Hepatocyte (in vitro differentiated cells): ENCODE measurements around the gene NKX1-1. TPM values are rescaled to one million over a fixed set of nuclear protein-coding genes. Genes with fewer than 3 reads are reported as not detected.

ENCODE experiments used
- DNase-seq: peaks from one replicate; pipeline ENCODE4 v3.0.0-alpha.2; 2016; ENCODE audit warnings: low spot score
- H2AFZ ChIP-seq: fragments of 200-600 bp; sonication (generic); 2 replicates; pipeline ENCODE4 v1.6.0; 2016; ENCODE audit warnings: antibody characterized with exemption, mild to moderate bottlenecking
- H3K27ac ChIP-seq: fragments of 200-600 bp; sonication (generic); 2 replicates; pipeline ENCODE4 v1.5.1; 2016; ENCODE audit warnings: mild to moderate bottlenecking
- H3K27me3 ChIP-seq: fragments of 200-600 bp; sonication (generic); 2 replicates; pipeline ENCODE4 v1.6.1; 2016
- H3K36me3 ChIP-seq: fragments of 200-600 bp; sonication (generic); replicated peaks from 2 replicates; pipeline ENCODE4 v1.5.1; 2016; ENCODE audit warnings: low read depth; ENCODE audit not compliant: insufficient read depth
- H3K4me1 ChIP-seq: fragments of 200-600 bp; sonication (generic); 2 replicates; pipeline ENCODE4 v1.5.1; 2016; ENCODE audit warnings: mild to moderate bottlenecking, moderate library complexity; ENCODE audit not compliant: insufficient read depth
- H3K4me2 ChIP-seq: fragments of 200-600 bp; sonication (generic); 2 replicates; pipeline ENCODE4 v1.6.0; 2016
- H3K4me3 ChIP-seq: fragments of 200-600 bp; sonication (generic); 2 replicates; pipeline ENCODE4 v1.5.1; 2016; ENCODE audit warnings: mild to moderate bottlenecking
- H3K79me2 ChIP-seq: fragments of 200-600 bp; sonication (generic); 2 replicates; pipeline ENCODE4 v1.6.0; 2017; ENCODE audit warnings: mild to moderate bottlenecking
- H3K9me2 ChIP-seq: fragments of 200-600 bp; sonication (generic); replicated peaks from 2 replicates; pipeline ENCODE4 v1.6.0; 2017; ENCODE audit warnings: mild to moderate bottlenecking; ENCODE audit not compliant: insufficient read depth
- H3K9me3 ChIP-seq: fragments of 200-600 bp; sonication (generic); 2 replicates; pipeline ENCODE4 v1.5.1; 2016; ENCODE audit warnings: low read depth, mild to moderate bottlenecking
- H4K20me1 ChIP-seq: fragments of 200-600 bp; sonication (generic); 2 replicates; pipeline ENCODE4 v1.6.0; 2016; ENCODE audit warnings: mild to moderate bottlenecking; ENCODE audit not compliant: insufficient read depth, poor library complexity, severe bottlenecking
- EZH2 ChIP-seq: fragments of 200-600 bp; sonication (generic); IDR thresholded peaks from 2 replicates; pipeline ENCODE4 v1.6.1; 2016; ENCODE audit warnings: antibody characterized with exemption, mild to moderate bottlenecking, borderline replicate concordance
- EZH2phosphoT487 ChIP-seq: fragments of 200-600 bp; sonication (generic); IDR thresholded peaks from one replicate; pipeline ENCODE4 v1.6.1; 2018; ENCODE audit warnings: antibody characterized with exemption, mild to moderate bottlenecking, low read depth, moderate library complexity; ENCODE audit not compliant: unreplicated experiment, severe bottlenecking
- WGBS: methylation state at CpG from one replicate; pipeline ENCODE4 v1.1.6; 2016; ENCODE audit warnings: low lambda C conversion rate; ENCODE audit errors: missing lambda C conversion rate; 5-methylcytosine and 5-hydroxymethylcytosine counted together
- polyA plus RNA-seq: library from polyadenylated mRNA; unstranded; fragments of >200 nt; fragmentation: Nextera tagmentation; extraction: Ambion mirVana; gene quantifications from 2 replicates; pipeline ENCODE4 v1.2.1, GENCODE V29; 2016
- total RNA-seq: library from RNA; depleted of rRNA; stranded (reverse); fragments of >200 nt; gene quantifications from 2 replicates; pipeline ENCODE4 v1.2.3, GENCODE V29; 2014
- TF ChIP-seq, protein P1 (sequence below): fragments of 200-600 bp; sonication (generic); IDR thresholded peaks from 2 replicates; pipeline ENCODE4 v1.5.1; 2016; ENCODE audit warnings: antibody characterized with exemption, mild to moderate bottlenecking; ENCODE audit not compliant: poor library complexity

The NKX1-1 gene
- total and polyA plus RNA-seq, 2 experiments from 2014 or later: not detected

DNA sequence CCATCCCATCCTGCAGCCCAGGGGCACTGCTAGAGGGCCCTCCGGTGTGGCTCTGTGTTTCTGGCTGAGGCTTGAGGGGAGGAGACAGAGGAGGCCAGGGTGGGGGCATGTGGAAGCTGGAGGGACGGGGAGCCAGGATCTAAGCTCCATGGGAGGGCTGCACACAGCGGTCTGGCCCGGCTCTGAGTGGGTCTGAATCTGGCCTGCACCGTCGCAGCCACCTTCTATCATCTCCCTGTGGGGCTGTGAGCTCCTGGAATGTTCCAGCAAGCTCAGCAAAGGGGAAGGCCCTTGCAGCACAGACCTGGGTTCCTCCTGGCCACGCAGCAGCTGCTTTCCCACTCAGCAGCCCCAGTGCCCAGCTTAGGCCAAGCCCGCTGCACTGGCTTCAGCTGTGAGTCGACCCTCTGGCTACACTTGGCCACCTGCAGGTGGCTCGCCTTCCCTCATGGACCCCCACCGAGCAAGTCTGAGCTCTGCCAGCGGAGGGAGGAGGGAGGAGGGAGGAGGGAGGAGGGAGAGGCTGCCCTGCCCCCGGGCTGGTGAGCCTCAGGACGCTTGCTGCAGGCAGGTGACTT, 5.3 kb downstream of the NKX1-1 start:
- no peaks in the 10 kb centered on the region for H3K9me3 ChIP-seq
- no peak overlapping the region for H2AFZ ChIP-seq
- H3K79me2 ChIP-seq: no peaks in the 10 kb centered on the region
- H4K20me1 ChIP-seq: no peaks in the 10 kb centered on the region
- no peak overlapping the region for H3K4me3 ChIP-seq
- peaks cover 35% of the 10 kb centered on the region for H3K27me3 ChIP-seq
- TF ChIP-seq, protein P1, sequence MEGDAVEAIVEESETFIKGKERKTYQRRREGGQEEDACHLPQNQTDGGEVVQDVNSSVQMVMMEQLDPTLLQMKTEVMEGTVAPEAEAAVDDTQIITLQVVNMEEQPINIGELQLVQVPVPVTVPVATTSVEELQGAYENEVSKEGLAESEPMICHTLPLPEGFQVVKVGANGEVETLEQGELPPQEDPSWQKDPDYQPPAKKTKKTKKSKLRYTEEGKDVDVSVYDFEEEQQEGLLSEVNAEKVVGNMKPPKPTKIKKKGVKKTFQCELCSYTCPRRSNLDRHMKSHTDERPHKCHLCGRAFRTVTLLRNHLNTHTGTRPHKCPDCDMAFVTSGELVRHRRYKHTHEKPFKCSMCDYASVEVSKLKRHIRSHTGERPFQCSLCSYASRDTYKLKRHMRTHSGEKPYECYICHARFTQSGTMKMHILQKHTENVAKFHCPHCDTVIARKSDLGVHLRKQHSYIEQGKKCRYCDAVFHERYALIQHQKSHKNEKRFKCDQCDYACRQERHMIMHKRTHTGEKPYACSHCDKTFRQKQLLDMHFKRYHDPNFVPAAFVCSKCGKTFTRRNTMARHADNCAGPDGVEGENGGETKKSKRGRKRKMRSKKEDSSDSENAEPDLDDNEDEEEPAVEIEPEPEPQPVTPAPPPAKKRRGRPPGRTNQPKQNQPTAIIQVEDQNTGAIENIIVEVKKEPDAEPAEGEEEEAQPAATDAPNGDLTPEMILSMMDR: no peak
- TF ChIP-seq EZH2 (no peak), EZH2phosphoT487 (no peak)
- H3K4me1 ChIP-seq: no peaks in the 10 kb centered on the region
- no peaks in the 10 kb centered on the region for H3K9me2 ChIP-seq
- H3K4me2 ChIP-seq: no peak overlapping the region
- no peaks in the 10 kb centered on the region for H3K36me3 ChIP-seq
- 80% methylated on average over 9 of the region's 14 CpGs for WGBS
- H3K27ac ChIP-seq: no peak overlapping the region
- no peak for DNase-seq

DNA sequence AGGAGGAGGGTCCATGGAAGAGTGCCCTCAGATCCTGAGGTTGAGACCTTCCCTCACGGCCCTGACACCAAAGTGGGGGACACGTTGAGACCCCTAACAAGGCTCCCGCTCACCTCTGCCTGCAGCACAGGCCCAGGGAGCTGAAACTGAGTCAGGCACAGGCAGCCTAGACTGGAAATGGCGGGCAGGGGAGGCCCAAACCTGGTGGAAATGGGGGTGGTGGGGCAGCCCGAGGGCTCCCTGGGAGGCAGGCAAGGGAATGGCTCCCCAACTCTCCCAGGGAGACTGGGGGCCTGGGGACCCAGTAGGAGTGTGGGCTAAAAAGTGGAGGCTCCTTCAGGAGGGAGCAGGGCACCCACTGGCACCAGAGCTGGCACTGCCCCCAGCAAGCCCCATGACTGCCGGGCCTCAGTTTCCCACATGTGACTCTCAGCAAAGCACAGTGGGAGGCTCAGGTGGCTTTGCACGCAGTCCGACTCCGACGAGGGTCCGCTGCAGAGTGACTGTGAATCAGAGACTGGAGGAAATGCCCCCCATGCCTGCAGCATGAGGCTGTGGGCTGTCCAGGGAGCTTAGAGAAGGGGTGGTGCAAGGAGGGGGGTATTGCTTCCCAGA, 5.9 kb downstream of the NKX1-1 start:
- Histone ChIP-seq H3K79me2 (no peaks in the 10 kb centered on the region), H3K27ac (no peak overlapping the region), H3K36me3 (no peaks in the 10 kb centered on the region), H3K9me3 (no peaks in the 10 kb centered on the region), H3K4me1 (no peaks in the 10 kb centered on the region), H3K9me2 (no peaks in the 10 kb centered on the region), H4K20me1 (no peaks in the 10 kb centered on the region), H3K4me3 (no peak overlapping the region), H3K27me3 (peaks cover 31% of the 10 kb centered on the region), H3K4me2 (no peak overlapping the region), H2AFZ (no peak overlapping the region)
- no peak for TF ChIP-seq EZH2phosphoT487
- TF ChIP-seq, protein P1: no peak
- no peak for TF ChIP-seq EZH2
- DNase-seq: no peak
- 91% methylated on average over 11 of the region's 11 CpGs for WGBS

DNA sequence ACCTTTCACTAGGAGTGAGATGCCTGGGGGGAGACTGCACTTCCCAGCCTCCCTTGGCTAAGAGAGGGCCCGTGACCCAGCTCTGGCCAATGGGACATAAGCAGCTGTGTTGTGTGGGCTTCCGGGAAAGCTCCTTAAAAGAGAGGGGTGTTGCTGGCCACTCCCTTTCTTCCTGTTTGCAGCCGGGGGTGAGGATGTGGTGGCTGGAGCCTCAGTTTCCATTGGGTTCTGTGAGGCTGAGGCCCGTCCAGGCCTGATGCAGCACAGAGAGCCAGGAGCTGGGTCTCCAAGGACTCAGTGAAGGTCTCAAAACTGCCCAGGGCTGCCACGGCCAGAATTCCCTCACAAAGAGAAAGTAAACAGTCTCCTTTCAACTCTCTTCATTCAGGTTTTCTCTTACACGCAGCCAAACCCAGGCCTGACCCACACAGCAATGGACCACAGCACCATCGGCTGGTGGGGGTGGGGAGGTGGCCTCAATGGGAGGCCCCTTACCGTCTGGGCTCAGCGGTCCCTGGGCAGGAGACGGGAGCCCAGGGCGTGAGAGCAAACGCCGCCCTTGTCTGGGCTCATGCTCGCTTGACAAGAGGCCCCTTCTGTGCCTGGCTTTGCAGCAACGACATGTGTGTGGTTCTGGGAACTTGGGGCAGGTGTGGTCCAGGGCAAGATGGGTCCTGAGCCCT, 6.6 kb downstream of the NKX1-1 start:
- H3K4me1 ChIP-seq: no peaks in the 10 kb centered on the region
- no peaks in the 10 kb centered on the region for H3K36me3 ChIP-seq
- no peaks in the 10 kb centered on the region for H3K9me2 ChIP-seq
- H3K4me2 ChIP-seq: no peak overlapping the region
- no peaks in the 10 kb centered on the region for H4K20me1 ChIP-seq
- no peaks in the 10 kb centered on the region for H3K9me3 ChIP-seq
- 89% methylated on average over 14 of the region's 15 CpGs for WGBS
- no peak overlapping the region for H3K27ac ChIP-seq
- DNase-seq: no peak
- H3K27me3 ChIP-seq: peaks cover 24% of the 10 kb centered on the region
- no peak overlapping the region for H2AFZ ChIP-seq
- H3K4me3 ChIP-seq: no peak overlapping the region
- no peaks in the 10 kb centered on the region for H3K79me2 ChIP-seq
- TF ChIP-seq EZH2 (no peak), EZH2phosphoT487 (no peak)
- TF ChIP-seq, protein P1: no peak
